NB4 (cell line): ENCODE measurements around the gene THAP9.

ENCODE experiments used
- MAX ChIP-seq: IDR thresholded peaks from 2 replicates; pipeline ENCODE4 v1.6.1; 2011; ENCODE audit warnings: low read depth, low read length
- MYC ChIP-seq: IDR thresholded peaks from 2 replicates; pipeline ENCODE4 v1.6.1; 2011; ENCODE audit warnings: low read depth, low read length
- POLR2A ChIP-seq: IDR thresholded peaks from 2 replicates; pipeline ENCODE4 v1.6.1; 2011; ENCODE audit warnings: mild to moderate bottlenecking; ENCODE audit not compliant: insufficient read length; ENCODE audit errors: extremely low read depth
- TF ChIP-seq, protein P1 (sequence below): IDR thresholded peaks from one replicate; pipeline ENCODE4 v1.5.1; 2012; ENCODE audit warnings: low read depth, low read length

DNA sequence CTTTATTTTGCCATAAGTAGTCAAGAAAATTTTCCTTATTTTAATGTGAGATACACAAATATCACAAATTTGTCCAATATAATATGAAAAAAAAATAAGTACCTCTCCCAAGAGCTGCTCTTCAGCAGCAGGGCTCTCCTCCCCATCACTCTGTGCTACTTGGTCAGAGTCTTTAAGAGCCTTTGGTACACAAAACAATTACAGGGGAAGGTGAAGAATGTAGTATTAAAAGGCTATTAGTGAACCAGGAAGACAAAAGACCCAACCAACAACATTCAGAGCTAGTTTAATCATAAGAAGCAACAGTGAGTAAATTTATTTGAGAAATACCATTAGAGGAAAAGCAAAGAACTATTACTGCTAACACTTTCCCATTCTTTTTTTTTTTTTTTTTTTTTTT is 39.0 kb upstream of the THAP9 start:
- TF ChIP-seq, protein P1, sequence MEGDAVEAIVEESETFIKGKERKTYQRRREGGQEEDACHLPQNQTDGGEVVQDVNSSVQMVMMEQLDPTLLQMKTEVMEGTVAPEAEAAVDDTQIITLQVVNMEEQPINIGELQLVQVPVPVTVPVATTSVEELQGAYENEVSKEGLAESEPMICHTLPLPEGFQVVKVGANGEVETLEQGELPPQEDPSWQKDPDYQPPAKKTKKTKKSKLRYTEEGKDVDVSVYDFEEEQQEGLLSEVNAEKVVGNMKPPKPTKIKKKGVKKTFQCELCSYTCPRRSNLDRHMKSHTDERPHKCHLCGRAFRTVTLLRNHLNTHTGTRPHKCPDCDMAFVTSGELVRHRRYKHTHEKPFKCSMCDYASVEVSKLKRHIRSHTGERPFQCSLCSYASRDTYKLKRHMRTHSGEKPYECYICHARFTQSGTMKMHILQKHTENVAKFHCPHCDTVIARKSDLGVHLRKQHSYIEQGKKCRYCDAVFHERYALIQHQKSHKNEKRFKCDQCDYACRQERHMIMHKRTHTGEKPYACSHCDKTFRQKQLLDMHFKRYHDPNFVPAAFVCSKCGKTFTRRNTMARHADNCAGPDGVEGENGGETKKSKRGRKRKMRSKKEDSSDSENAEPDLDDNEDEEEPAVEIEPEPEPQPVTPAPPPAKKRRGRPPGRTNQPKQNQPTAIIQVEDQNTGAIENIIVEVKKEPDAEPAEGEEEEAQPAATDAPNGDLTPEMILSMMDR = no peak
- TF ChIP-seq POLR2A (no peak), MYC (no peak), MAX (no peak)
